Measurements from ENCODE around the gene CD99. TPM values are rescaled to one million over a fixed set of nuclear protein-coding genes. Genes with fewer than 3 reads are reported as not detected.

The CD99 gene
- total RNA-seq, 1 donor: 355 TPM

DNA sequence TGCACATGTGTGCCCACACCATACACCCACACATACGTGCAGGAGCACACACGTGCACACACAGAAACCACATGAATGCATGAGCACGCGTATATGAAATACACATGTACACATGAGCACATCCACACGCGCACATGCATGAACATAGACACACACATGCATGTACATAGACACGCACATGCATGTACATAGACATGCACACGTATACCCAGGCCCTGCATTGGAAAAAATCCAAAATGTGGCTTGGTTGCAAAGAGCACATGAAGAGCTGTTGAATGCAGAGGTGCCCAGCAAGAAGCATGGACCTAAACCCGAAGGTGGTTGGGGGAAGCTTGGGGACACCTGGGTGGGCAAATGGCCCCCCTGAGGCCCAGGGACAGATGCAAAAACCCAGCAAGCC, 18.5 kb downstream of the CD99 start:
- peak overlapping the region; percentile 50 for H3K4me3 ChIP-seq (ENCODE audit: low read depth, low read length)
- TF ChIP-seq, protein P1, sequence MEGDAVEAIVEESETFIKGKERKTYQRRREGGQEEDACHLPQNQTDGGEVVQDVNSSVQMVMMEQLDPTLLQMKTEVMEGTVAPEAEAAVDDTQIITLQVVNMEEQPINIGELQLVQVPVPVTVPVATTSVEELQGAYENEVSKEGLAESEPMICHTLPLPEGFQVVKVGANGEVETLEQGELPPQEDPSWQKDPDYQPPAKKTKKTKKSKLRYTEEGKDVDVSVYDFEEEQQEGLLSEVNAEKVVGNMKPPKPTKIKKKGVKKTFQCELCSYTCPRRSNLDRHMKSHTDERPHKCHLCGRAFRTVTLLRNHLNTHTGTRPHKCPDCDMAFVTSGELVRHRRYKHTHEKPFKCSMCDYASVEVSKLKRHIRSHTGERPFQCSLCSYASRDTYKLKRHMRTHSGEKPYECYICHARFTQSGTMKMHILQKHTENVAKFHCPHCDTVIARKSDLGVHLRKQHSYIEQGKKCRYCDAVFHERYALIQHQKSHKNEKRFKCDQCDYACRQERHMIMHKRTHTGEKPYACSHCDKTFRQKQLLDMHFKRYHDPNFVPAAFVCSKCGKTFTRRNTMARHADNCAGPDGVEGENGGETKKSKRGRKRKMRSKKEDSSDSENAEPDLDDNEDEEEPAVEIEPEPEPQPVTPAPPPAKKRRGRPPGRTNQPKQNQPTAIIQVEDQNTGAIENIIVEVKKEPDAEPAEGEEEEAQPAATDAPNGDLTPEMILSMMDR (IDR thresholded peaks at IDR 0.05; ENCODE audit: insufficient read depth, low read length): no peak
- no peak for DNase-seq (ENCODE audit: low read depth)

DNA sequence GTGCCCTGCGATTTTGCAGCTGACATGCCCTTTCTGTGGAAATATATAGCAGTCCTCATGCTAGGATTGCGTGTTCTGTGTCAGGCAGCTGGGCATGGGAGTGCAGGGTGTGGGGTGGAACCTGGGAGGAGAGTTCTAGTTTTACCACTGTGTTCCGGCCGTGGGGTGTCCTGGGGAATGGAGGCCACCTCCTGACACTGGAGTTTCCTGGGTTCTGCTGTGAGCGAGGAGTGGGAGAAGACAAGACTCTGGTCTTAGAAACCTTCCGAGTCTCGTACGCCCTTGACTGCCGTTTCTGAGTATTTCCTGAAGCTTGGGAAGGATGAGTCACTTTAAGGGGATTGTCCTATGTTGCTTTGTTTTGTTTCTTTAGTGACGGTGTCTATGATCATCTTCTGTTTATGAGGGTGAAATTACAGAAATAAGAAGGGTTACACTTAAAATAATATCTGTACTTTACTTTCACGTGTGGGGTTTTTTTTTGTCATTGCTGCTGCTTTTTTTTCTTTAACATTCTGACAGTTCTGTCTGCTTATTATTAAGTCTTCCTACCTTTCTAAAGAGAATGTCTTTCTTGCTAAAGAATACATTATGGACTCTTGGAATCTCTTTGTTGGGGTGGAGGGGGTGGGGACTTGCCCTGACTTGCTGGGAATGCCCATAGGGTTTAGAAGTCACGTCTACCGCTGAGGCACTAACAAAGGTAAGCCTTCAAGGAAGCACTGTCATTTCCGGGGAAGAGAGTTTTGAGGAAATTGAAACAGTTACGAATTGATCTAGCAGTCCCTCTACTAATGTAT, 19.1 kb downstream of the CD99 start:
- DNase-seq (ENCODE audit: low read depth): peak; percentile 77
- peak overlapping the region; percentile 50 for H3K4me3 ChIP-seq (ENCODE audit: low read depth, low read length)

DNA sequence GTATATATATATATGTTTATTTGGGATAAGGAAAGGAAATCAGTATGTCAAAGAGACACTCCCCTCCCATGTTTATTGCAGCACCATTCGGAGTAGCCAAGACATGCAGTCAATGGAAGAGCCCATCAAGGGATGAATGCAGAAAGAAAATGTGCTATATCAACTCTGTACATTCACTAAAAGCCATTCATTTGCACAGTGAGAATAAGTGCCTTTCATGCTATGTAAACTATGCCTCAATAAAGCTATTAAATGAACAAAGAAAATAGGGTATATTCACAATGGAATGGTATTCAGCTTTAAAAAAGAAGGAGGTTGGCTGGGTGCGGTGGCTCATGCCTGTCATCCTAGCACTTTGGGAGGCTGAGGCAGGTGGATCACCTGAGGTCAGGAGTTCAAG, 20.3 kb downstream of the CD99 start:
- TF ChIP-seq, protein P1 (IDR thresholded peaks at IDR 0.05; ENCODE audit: insufficient read depth, low read length): no peak
- H3K4me3 ChIP-seq (ENCODE audit: low read depth, low read length): no peak overlapping the region
- no peak for DNase-seq (ENCODE audit: low read depth)

More for the DNA sequence above, 19.1 kb downstream of the CD99 start:
- TF ChIP-seq, protein P1 (IDR thresholded peaks at IDR 0.05; ENCODE audit: insufficient read depth, low read length): no peak

DNA sequence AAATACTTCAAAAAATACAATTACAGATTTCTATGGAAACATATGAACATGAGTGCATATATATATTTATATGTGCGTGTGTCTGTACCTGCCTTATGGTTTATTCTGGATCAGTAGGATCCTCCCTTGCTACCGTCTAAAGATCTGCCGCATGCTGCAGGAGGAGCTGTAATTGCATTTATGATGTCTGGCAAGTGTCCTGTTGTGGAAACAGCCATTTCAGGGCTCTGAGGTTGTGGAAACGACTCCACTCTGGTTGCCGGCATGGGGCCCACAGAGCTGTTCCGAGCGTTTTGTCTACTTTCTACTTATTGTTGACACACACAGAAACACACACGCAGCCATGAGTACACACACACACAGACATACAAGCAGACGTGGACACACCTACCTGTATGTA, 21.3 kb downstream of the CD99 start:
- TF ChIP-seq, protein P1 (IDR thresholded peaks at IDR 0.05; ENCODE audit: insufficient read depth, low read length): no peak
- DNase-seq (ENCODE audit: low read depth): no peak
- H3K4me3 ChIP-seq (ENCODE audit: low read depth, low read length): no peak overlapping the region

DNA sequence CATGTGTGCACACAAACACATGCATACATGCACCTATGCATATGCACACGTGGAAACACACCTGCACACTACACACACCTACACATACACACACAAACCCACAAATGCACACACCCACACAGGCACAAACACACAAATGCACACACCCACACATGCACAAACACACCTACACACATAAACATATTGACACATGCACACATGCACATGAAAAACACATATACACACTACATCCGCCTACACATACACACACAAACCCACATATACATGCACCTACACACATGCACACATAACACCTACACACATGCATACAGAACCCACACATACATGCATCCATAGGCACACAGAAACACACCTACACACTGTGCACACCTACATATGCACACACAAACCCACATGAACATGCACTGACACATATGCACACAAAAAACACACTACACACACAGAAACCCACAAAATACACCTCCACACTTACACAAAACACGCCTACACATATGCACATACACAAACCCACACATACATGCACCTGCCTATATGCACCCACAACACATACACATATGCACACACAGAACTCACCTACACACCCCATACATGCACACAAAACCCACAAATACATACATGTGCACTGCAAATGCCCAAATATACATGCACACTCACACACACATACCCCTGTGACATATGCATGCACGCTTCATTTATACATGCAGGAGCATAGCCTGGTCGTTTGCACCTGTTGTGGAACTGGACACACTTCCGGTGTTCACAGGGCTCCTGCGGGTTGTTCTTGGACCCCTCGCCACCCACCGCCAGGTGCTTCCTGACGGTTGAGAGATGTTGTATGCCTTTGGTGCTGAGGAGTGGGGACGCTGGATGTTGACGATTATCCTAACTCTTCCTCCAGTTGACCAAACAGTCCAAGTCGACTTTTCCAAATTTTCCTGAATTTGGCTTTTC, 22.1 kb downstream of the CD99 start:
- H3K4me3 ChIP-seq (ENCODE audit: low read depth, low read length): no peak overlapping the region
- no peak for DNase-seq (ENCODE audit: low read depth)
- TF ChIP-seq, protein P1 (IDR thresholded peaks at IDR 0.05; ENCODE audit: insufficient read depth, low read length): no peak

DNA sequence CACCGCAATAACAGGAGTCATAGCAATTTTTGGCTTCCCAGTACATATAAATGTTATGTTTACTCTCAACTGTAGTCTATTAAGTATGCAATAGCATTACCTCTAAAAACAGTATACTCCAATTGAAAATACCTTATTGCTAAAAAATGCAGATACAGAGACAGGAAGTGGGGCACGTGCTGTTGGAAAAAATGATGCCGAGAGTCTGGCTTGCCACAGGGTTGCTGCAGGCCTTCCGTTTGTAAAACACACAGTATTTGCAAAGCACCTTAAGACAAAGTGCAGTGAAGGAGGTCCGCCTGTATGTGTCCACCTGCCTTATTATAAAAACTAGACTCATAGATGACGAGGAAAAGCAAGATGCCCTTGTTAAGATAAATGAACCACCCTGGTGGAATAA, 23.5 kb downstream of the CD99 start:
- TF ChIP-seq, protein P1 (IDR thresholded peaks at IDR 0.05; ENCODE audit: insufficient read depth, low read length): no peak

More for the DNA sequence above, 23.5 kb downstream of the CD99 start:
- no peak for DNase-seq (ENCODE audit: low read depth)
- H3K4me3 ChIP-seq (ENCODE audit: low read depth, low read length): no peak overlapping the region
